Measurements from ENCODE around the gene HINT2.

The HINT2 gene

GRCh38 chr9:35774907-35775635 lies 39.8 kb downstream of the HINT2 start:
- peak; percentile 70 for DNase-seq

- DNase-seq: no peak
Observed at GRCh38 chr9:35771943-35772342, 42.9 kb downstream of the HINT2 start.

GRCh38 chr9:35771534-35771933 lies 43.3 kb downstream of the HINT2 start:
- DNase-seq: no peak

GRCh38 chr9:35771075-35771433 lies 43.8 kb downstream of the HINT2 start:
- no peak for DNase-seq

- DNase-seq: no peak
Observed at GRCh38 chr9:35769763-35770162, 45.1 kb downstream of the HINT2 start.

GRCh38 chr9:35767458-35767857 lies 47.4 kb downstream of the HINT2 start:
- no peak for DNase-seq

- no peak for DNase-seq
Observed at GRCh38 chr9:35766997-35767396, 47.8 kb downstream of the HINT2 start.

- DNase-seq: no peak
Observed at GRCh38 chr9:35763803-35764202, 51.0 kb downstream of the HINT2 start.

- DNase-seq: no peak
Observed at GRCh38 chr9:35763181-35763580, 51.7 kb downstream of the HINT2 start.
